ENCODE data around the gene GTSE1. TPM values are rescaled to one million over a fixed set of nuclear protein-coding genes. Genes with fewer than 3 reads are reported as not detected.
A peak's percentile ranks its signal among the peaks of the same experiment; 100 is the strongest.
"Not testable (repeated sequence)": the region's sequence is repeated elsewhere in the genome, so short reads cannot be mapped to it uniquely, and the experiment has no call there.

The GTSE1 gene, protein sequence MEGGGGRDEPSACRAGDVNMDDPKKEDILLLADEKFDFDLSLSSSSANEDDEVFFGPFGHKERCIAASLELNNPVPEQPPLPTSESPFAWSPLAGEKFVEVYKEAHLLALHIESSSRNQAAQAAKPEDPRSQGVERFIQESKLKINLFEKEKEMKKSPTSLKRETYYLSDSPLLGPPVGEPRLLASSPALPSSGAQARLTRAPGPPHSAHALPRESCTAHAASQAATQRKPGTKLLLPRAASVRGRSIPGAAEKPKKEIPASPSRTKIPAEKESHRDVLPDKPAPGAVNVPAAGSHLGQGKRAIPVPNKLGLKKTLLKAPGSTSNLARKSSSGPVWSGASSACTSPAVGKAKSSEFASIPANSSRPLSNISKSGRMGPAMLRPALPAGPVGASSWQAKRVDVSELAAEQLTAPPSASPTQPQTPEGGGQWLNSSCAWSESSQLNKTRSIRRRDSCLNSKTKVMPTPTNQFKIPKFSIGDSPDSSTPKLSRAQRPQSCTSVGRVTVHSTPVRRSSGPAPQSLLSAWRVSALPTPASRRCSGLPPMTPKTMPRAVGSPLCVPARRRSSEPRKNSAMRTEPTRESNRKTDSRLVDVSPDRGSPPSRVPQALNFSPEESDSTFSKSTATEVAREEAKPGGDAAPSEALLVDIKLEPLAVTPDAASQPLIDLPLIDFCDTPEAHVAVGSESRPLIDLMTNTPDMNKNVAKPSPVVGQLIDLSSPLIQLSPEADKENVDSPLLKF
- total RNA-seq (2014; rRNA removed; shearing (Covaris generic)), result 33.2 and 34.2 TPM in 2 replicates
- polyA plus RNA-seq (2015; cell fraction: cytosol; rRNA removed), result 25.8 and 26.6 TPM in 2 replicates
- polyA plus RNA-seq (2015; cell fraction: nucleus; rRNA removed), result 69.4 and 76.9 TPM in 2 replicates

DNA sequence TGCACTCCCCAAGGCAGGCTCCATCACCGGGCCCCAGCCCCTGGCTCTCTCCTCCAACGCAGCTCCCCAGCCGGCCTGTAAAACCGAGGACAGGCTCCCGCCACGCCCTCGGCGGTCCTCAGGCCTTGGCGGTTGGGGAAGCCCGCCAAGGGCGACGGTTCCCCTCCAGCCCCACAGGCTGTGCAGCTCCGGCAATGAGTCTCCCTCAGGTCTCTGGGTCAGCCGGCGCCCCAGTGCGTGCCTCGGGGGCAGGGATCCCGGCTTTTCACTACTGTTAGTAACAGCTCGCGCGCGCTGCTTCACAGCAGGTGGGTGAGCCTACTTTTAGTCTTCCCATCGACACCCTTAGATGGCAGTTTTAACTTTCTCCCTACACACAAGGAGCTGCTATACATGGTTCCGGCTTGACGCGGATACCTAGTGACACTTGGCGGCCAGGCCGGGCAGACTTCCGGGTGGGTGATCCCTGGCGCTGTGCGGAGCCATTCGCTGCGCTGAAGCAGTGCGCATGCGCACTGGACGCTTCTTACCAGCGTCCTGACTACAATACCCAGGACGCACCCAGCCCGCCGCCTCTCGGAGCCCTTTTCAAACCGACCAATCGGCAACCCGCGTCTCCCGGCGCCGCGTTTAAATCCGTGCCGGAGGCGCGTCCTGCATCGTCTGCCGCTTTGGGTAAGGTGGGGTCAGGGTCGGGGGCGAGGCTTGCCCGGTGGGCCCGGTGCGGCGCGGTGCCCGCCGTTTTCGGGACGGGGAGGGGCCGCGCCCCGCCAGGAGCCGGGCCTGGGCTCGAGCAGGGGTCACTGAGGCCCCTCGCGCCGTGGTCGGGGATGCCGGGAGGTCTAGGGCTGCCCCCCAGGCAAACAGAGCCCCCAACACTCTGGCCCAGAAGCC, at the start of gene GTSE1:
Gene GTSE1 (plus strand): TSS at position 614 of the 894 bp plus-strand sequence. CDS start 531 bp downstream, outside the sequence.
- peak; percentile 98 for DNase-seq (ENCODE audit: low read depth)

DNA sequence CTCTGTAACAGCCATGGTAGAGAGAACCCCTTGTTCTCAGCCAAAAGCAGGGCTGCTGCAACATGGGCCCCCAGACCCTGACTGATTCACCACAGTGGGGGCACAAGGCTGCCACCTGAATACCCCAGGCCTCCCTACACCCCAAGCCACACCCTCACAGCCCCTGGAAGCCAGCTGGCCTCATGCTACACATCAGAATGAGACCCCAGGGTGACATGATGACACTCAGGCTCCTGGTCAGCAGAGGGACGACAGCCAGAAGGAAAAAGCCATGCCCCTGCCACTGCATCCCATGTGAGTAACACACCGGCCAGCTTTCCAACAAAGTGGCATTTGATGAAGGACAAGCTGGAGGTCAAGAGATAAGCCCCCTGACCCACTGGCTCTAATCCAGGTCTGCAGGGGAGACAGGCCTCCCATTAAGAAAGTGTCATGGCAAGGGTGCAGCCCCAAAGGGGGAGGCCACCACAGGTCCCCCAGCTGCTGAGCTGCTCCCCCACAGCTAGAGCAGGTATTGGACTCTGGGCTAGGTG, 49.2 kb upstream of the GTSE1 start:
- no peak for DNase-seq (ENCODE audit: low read depth)

DNA sequence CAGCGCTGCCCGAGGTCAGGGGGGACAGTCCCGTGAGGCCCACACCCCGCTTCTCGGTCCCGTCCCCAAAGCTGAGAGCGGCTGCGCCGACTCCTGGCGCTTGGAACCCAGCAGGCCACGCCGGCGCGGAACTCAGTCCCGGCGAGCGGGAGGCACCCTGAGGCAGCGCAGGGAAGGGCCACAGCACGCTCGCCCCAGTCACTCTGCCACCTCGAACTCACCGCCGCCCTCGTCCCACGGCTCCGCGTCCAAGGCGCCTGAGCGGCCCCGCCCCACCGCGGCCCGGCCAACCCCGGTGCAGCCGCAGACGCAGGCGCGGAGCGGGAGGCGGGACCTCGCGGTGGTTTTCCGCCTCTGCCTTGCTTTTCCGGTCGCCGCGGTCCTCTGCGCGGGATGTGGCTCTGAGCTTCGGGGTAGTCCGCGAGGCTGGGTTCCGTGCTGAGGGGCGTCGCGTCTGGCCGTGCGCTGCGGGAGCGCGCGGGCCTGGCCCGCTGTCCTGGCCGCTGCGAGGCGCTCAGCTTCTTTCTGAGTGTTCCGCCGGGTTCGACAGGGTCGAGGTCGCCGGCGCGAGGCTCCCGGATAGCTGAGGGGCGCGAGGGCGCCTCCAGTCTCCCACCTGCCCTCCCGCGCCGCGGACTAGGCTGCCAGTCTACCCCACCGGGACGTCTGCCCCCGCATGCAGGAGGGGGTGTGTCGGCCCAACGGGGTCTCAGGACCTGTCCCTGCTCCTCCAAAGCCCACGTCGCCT, 46.5 kb upstream of the GTSE1 start, which contains the start of gene CDPF1:
Gene CDPF1 (minus strand): TSS at position 259 of the 748 bp plus-strand sequence. CDS start 2,009 bp downstream, outside the sequence.
- peak; percentile 87 for DNase-seq (ENCODE audit: low read depth)

DNA sequence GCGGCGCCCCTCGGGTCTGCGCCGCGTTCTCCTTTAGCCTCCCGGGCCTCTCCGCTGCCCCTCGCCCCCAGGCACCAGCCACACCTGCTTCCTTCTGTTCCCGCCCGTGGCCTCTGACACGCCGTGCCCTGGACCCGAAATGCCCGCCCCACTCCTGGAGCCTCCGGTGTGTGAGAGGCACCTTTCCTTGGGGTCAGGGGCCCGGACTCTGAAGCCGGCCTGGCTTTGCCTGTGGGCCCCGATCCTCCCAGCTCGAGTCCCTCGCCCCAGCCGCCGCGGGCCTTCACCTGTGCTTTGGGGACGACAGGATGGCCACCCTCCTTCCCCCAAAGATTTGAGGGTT, 45.9 kb upstream of the GTSE1 start:
- DNase-seq (ENCODE audit: low read depth), result no peak

DNA sequence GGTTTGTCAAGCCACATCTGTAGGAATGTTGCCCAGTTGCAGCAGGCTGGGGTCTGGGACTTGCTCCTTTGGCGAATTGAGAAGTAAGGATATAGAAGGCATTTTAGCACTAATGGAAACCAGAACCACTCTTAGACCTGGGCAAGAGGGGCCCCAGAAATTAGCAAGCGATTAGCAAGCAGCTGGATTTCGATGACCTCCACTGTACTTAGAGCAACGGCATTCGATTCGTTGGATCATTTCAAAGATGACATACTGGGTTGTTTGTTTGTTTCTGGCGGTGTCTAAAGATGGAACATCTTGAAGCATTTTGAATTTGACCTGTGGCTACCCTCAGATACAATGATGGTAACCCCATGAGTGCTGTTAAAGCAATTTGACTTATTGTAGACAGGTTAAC, 45.4 kb upstream of the GTSE1 start:
- no peak for DNase-seq (ENCODE audit: low read depth)

DNA sequence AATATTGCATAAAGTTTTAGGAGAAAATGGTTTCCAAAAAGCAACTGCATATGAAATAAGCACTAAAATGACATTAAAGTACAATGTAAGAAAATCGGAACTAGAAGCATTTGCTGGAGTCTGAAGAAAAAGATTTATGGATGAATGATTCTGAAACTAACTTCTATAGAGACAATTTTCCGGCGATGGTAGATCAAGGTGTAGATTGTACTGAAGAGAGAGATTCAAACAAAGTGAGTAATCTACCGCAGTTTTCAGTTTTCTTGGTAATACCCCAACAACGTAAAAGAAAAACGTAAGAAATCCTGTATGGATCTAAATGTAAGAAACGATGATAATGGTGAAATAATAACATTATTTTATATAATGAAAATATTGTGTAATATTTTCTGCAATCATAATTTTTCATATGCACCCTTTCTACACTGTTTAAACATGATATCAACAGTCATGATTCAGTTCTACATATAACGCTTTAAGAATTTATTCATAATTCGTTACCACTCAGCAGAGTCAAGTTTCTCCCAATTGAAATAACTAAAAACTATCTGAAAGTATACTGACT, 44.8 kb upstream of the GTSE1 start:
- DNase-seq (ENCODE audit: low read depth), result no peak

DNA sequence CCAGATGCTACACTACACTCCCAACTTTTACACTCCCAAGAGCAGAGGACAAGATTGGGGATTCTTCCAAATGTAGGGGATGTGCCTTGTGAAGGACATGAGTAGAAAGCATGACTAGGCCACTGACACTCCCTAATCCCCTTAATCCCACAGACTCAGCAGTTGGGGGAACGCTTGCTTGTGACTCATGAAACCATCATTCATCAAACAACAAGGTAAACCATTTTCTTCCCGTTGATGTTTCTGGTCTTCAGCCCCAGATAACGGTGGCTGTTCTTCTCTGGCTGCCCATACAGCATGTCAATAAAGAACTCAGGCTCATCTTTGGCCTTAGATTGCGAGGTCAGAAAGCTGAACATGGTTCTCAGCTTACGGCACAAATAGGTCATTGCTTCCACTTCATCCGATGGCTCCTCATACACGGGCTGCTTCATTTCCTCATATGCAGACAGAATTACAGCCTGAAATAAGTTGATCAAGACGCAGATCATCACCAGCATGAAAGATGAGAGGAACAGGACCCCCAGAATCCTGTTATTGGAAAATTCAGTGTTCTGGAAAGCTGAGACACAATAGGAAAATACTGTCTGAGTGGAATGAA, 40.2 kb upstream of the GTSE1 start:
- peak; percentile 54 for DNase-seq (ENCODE audit: low read depth)

DNA sequence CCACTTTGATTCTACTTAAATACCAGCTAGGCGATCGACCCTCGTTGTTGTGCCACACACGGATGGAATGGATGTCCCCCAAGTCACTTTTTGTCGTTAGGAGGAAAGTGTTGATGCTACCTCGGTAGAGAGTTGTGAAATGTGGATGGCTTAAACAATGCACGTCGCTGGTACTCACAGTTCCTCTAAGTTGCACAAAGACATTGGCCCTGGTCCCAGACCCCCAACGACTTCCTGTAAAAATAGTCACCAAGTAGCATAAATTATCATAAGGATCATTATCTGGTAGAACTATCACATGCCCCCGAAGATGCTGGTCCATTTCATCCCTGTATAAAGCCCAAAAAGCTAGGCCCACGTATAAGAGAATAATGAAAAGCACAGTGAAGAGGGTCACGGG, 37.3 kb upstream of the GTSE1 start:
- DNase-seq (ENCODE audit: low read depth), result no peak

DNA sequence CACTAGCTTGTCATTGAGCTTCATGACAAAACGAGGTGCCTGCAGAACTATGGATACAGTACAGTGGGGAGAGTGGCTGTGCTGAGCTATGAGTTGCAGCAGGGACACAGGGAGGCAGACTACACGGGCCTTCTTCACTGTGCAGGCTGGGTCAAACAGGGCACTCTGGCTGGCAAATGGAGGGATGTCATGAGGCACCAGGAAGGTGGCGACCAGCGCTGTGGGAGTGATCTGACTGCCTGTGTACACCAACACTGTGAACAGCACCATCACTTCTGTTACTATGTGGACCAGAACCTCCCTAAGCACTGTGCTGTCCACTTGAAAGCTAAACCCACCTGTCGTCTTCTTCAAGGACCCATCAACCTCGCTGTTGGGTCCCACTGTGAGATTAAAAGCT, 36.6 kb upstream of the GTSE1 start:
- DNase-seq (ENCODE audit: low read depth), result no peak

DNA sequence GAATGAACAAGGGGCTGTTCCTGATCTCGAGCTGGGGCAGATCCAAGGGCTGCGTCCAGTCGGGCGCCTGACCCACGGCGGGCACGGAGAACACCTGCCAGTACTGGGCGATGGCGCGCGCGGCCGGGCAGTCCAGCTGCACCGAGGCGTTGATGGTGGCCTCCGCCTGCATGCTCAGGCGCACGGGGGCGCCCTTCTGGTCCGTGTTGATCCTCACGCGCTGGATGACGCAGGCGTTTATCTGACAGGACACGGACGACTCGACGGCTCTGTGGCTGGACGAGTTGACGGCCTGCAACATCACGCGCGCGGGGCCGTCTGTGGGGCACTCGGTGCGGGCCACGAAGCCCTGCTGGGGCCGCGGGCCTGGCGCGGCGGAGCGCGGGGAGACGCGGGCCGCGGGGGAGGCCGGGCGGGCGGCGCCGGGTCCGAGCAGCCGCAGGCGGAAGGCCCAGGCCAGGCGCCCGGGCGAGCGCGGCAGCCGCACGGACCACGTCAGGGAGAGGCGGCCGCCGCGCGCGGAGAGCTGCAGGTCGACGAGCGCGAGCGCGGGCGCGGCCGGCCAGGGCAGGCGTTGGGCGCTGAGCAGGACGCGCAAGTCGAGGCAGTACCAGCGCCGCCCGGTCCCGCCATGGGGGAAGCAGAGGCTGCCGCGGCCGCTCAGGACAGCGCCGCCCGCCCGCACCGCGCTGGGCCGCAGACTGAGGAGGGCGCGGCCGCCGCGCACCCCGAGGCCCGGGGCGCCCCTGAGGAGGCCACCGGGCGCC, 34.0 kb upstream of the GTSE1 start:
- DNase-seq (ENCODE audit: low read depth), result no peak

DNA sequence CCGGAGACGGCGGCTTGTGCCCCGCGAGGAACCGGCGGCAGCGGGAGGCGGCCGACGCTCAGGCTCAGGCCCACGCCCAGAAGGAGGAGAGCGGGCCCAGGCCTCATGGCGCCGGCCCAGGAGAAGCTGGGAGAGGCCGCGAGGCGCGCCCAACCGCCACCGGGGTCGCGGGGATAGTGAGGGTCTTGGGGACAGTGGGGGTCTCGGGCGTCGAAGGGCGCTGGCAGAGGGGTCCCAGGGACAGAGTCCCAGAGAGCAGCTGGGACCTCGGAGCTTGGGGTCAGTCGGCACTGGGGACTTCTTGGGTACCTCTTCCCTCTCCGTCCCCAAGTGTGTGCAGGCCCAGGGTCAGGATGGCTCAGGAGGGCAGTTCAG, 33.5 kb upstream of the GTSE1 start, which contains the start of gene PKDREJ:
Gene PKDREJ (minus strand): TSS at position 128 of the 375 bp plus-strand sequence. CDS start 21 bp downstream, at position 107.
- no peak for DNase-seq (ENCODE audit: low read depth)

DNA sequence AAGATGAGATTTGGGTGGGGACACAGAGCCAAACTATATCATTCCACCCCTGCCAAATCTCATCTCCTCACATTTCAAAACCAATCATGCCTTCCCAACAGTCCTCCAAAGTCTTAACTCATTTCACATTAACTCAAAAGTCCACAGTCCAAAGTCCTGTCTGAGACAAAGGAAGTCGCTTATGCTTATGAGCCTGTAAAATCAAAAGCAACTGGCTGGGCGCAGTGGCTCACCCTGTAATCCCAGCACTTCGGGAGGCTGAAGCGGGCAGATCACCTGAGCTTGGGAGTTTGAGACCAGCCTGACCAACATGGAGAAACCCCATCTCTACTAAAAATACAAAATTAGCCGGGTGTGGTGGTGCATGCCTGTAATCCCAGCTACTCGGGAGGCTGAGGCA, 32.1 kb upstream of the GTSE1 start:
- not testable (repeated sequence) for DNase-seq (ENCODE audit: low read depth)

DNA sequence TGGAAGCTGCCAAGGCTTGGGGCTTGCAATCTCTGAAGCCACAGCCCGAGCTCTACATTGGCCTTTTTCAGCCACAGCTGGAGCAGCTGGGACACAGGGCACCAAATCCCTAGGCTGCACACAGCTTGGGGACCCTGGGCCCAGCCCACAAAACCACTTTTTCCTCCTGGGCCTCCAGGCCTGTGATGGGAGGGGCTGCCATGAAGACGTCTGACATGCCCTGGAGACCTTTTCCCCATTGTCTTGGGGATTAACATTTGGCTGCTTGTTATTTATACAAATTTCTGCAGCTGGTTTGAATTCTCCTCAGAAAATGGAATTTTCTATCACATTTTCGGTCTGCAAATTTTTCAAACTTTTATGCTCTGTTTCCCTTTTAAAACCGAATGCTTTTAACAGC, 31.0 kb upstream of the GTSE1 start:
- not testable (repeated sequence) for DNase-seq (ENCODE audit: low read depth)

DNA sequence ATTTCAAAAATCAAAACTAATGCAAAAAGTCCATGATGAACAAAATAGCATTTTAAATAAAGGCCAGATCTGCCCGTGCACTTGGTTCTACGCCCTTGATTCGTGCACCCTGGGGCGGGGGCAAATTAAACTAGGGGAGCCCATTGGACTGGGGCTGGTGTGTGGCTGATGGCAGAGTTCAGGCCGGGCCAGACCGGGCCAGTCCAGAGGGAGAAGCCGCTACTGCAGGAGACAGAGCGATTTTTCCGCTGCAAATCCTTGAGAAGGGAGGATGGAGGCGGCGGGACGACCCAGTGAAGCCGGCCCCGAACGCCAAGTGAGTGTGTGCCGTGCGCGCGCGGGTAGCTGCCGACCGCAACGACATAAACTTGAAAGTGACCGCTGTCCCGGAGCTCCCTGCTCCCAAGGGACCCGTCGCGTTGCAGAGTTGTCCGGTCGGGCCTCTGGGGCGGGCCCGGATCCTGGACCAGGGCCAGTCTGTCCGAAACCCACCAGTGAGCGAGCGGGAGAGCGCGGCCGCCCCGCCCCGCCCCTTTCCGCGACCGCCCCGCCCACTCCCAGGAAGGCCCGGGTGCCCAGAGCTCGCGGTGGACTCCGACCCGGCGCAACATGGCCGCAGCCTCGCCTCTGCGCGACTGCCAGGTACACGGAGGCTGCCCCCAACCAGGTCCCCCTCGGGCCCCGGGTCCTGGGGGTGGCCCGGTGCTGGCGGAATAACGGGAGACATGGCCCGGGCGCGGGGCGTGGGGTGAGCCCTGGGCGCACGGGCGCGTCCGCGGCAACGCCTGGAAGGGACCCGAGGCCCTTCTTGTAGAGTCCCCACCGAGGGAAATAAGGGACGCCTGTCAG, 29.0 kb upstream of the GTSE1 start, which contains the start of gene TTC38:
Gene TTC38 (plus strand): TSS at position 578 of the 849 bp plus-strand sequence. CDS start 32 bp downstream, at position 610.
- DNase-seq (ENCODE audit: low read depth), result peak; percentile 72

DNA sequence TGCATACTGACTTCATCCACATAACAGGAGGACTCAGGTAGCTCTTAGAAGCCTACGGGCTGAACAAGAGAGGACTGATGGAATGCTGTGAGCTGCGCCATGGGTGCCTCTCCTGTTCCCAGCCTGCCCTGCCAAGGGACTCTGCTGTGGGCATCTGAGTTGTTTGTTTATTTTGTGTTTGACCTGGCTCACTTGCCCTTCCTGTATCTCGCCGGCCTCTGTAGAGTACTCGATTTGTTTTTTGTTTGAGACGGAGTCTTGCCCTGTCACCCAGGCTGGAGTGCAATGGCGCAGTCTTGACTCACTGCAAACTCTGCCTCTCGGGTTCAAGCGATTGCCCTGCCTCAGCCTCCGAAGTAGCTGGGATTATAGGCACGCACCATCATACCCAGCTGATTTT, 27.1 kb upstream of the GTSE1 start:
- no peak for DNase-seq (ENCODE audit: low read depth)

DNA sequence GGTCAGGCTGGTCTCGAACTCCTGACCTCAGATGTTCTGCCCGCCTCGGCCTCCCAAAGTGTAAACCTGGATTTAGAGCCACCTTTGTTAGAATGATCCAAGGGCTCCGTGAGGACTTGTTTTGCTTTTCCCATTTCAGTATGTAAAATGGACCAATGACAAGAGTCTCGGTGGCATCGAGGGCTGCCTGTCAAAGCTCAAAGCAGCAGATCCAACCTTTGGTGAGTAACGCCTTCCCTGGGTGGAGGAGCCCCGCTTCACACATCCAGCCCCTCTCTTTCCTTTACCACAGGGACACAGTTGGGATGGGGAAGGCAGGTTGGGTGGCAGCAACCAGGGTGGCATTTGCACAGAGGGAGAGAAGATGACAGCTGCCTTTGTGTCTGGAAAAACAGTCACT, 24.5 kb upstream of the GTSE1 start:
- DNase-seq (ENCODE audit: low read depth), result no peak

DNA sequence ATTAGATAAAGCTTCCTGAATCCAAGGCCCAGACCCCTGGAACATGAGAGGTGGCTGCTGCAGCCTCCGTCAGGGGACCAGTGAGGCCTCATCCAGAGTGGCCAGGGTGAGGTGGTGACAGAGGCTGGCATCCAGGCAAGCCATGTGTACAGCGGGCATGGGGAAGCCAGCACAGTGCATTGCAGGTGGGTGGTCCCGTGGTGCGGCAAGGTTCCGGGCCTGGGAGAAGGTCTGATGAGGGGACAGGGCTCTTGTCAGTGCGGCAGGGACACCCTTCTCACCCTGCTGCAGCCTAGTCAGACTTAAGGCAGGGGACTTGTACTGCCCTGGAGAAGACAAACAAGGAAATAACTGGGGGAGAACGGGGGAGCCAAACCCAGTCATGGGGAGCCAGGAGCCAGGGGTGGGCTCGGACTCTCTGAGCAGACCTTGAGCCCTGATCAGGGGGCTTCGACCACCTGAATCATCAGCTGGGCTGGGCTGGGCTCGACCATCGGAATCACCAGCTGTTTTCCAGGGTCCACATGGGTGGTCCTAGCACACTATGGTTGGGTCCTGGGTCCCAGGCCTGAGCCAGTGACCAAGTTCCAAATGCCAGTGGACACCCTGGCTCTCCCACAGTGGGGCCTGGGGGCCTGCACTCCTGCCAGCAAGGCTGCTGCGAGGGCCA, 23.8 kb upstream of the GTSE1 start:
- no peak for DNase-seq (ENCODE audit: low read depth)
